Suprapubic skin (tissue), 4 donors: ENCODE data around the gene MBOAT2. TPM values are rescaled to one million over a fixed set of nuclear protein-coding genes. Genes with fewer than 3 reads are reported as not detected.

Experiments used
- DNase-seq, 2 donors: peaks; one replicate each; pipeline ENCODE4 v3.0.0-alpha.2; 2019; ENCODE audit warnings: low spot score in 2 of 2
- H3K27ac ChIP-seq: fragments of 200-600 bp; sonication (generic); one replicate; pipeline ENCODE4 v1.5.1; 2019
- H3K27me3 ChIP-seq: fragments of 200-600 bp; sonication (generic); one replicate; pipeline ENCODE4 v1.5.1; 2019
- H3K36me3 ChIP-seq: fragments of 200-600 bp; sonication (generic); one replicate; pipeline ENCODE4 v1.5.1; 2019
- H3K4me1 ChIP-seq: fragments of 200-600 bp; sonication (generic); one replicate; pipeline ENCODE4 v1.5.1; 2019
- H3K4me3 ChIP-seq: fragments of 200-600 bp; sonication (generic); one replicate; pipeline ENCODE4 v1.5.1; 2019; ENCODE audit warnings: mild to moderate bottlenecking
- H3K9me3 ChIP-seq: fragments of 200-600 bp; sonication (generic); one replicate; pipeline ENCODE4 v1.5.1; 2019
- EP300 ChIP-seq: sonication (generic); formaldehyde crosslinking; IDR thresholded peaks from one replicate; pipeline ENCODE4 v1.6.1; 2017; ENCODE audit warnings: antibody characterized with exemption
- POLR2A ChIP-seq, 2 donors: fragments of 450-650 bp; IDR thresholded peaks; one replicate each; pipeline ENCODE4 v1.6.1; 2017; ENCODE audit warnings: antibody characterized with exemption in 2 of 2, mild to moderate bottlenecking in 2 of 2, moderate library complexity in 2 of 2
- POLR2AphosphoS5 ChIP-seq, 3 donors: sonication (generic); formaldehyde crosslinking; IDR thresholded peaks; one replicate each; pipeline ENCODE4 v1.6.1; 2017; ENCODE audit warnings: antibody characterized with exemption in 3 of 3
- WGBS: methylation state at CpG from one replicate; pipeline ENCODE4 v1.1.5; 2018; 5-methylcytosine and 5-hydroxymethylcytosine counted together
- total RNA-seq, 4 donors: library from RNA; depleted of rRNA; stranded (reverse); fragments of >200 nt; gene quantifications; one replicate each; pipeline ENCODE4 v1.1.0, GENCODE V29; 2016
- TF ChIP-seq, protein P1 (sequence below), 2 donors: fragments of 200-600 bp in 1 of 2; fragments of 450-650 bp in 1 of 2; sonication (generic) in 1 of 2; IDR thresholded peaks; one replicate each; pipeline ENCODE4 v1.5.1; 2016 to 2019; ENCODE audit warnings: antibody characterized with exemption in 2 of 2, mild to moderate bottlenecking in 1 of 2, moderate library complexity in 1 of 2

MBOAT2 gene
- total RNA-seq, 4 donors from 2014 or later = 44.4 to 55.8 (median 51.1) TPM

GRCh38 chr2:8863331-8863953 lies 140.0 kb downstream of the MBOAT2 start:
- DNase-seq = no peak
- Histone ChIP-seq H3K9me3 (no peaks in the 10 kb centered on the region), H3K27ac (no peak overlapping the region), H3K4me3 (no peak overlapping the region), H3K27me3 (no peaks in the 10 kb centered on the region), H3K4me1 (no peaks in the 10 kb centered on the region), H3K36me3 (no peaks in the 10 kb centered on the region)
- 95% methylated on average over 10 of the region's 10 CpGs for WGBS
- TF ChIP-seq, protein P1, sequence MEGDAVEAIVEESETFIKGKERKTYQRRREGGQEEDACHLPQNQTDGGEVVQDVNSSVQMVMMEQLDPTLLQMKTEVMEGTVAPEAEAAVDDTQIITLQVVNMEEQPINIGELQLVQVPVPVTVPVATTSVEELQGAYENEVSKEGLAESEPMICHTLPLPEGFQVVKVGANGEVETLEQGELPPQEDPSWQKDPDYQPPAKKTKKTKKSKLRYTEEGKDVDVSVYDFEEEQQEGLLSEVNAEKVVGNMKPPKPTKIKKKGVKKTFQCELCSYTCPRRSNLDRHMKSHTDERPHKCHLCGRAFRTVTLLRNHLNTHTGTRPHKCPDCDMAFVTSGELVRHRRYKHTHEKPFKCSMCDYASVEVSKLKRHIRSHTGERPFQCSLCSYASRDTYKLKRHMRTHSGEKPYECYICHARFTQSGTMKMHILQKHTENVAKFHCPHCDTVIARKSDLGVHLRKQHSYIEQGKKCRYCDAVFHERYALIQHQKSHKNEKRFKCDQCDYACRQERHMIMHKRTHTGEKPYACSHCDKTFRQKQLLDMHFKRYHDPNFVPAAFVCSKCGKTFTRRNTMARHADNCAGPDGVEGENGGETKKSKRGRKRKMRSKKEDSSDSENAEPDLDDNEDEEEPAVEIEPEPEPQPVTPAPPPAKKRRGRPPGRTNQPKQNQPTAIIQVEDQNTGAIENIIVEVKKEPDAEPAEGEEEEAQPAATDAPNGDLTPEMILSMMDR (IDR thresholded peaks at IDR 0.05) = no peak
- no peak for TF ChIP-seq POLR2A (IDR thresholded peaks at IDR 0.05)
- TF ChIP-seq POLR2AphosphoS5 (IDR thresholded peaks at IDR 0.05) = no peak

DNA sequence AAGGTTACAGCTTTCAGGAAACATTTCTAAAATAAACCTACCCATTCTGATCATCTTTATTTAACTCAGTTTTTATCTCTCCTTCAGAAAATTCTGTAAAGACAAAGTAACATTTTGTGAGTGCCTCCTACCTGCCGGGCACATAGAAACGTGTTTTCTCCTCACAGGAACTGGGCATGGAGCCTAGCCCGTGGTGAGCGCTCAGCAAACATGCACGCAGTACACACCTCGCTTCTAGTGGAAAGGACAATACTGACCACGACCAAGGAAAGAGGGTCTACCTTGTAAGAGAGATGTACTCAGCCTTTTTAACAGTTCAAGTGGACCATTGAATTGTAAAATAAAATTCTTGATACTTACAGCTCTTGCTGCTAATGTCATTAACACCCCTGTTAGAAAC lies 141.3 kb downstream of the MBOAT2 start:
- Histone ChIP-seq H3K4me1 (no peaks in the 10 kb centered on the region), H3K27ac (no peak overlapping the region), H3K36me3 (no peaks in the 10 kb centered on the region), H3K9me3 (no peaks in the 10 kb centered on the region), H3K4me3 (no peak overlapping the region), H3K27me3 (no peaks in the 10 kb centered on the region)
- no peak for TF ChIP-seq POLR2AphosphoS5 (IDR thresholded peaks at IDR 0.05)
- TF ChIP-seq, protein P1 (IDR thresholded peaks at IDR 0.05) = no peak
- 86% methylated on average over 7 of the region's 7 CpGs for WGBS
- DNase-seq = no peak

DNA sequence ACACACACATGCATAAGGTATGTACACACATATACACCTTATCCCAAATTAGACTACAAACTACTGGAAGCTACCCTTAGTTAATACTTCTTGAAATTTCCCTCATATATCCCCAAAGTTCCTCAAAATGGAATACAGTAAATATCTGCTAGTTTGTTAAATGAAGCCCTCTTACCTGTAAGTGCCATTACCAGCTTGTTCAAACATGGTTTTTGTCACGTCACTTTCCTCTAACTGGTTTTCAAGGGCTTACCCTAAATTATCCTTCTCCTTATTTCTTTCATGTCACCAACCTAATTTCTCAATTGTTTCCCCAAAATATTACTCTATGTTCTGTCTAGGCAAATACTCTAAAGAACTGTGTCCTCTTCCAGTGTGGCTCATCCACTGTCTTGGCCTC lies 141.7 kb downstream of the MBOAT2 start:
- 93% methylated on average over 1 of the region's 1 CpG for WGBS
- no peak overlapping the region for H3K27ac ChIP-seq

GRCh38 chr2:8860239-8860638 lies 143.2 kb downstream of the MBOAT2 start:
- Histone ChIP-seq H3K27me3 (no peaks in the 10 kb centered on the region), H3K36me3 (no peaks in the 10 kb centered on the region), H3K4me3 (no peak overlapping the region), H3K4me1 (no peaks in the 10 kb centered on the region), H3K9me3 (no peaks in the 10 kb centered on the region), H3K27ac (no peak overlapping the region)
- DNase-seq = no peak
- 48% methylated on average over 2 of the region's 2 CpGs for WGBS
- TF ChIP-seq POLR2AphosphoS5 (IDR thresholded peaks at IDR 0.05) = no peak
- TF ChIP-seq POLR2A (IDR thresholded peaks at IDR 0.05) = no peak
- TF ChIP-seq, protein P1 (IDR thresholded peaks at IDR 0.05) = no peak
- TF ChIP-seq EP300 = no peak

More for the DNA sequence above, 141.7 kb downstream of the MBOAT2 start:
- no peak for DNase-seq
- no peaks in the 10 kb centered on the region for H3K4me1 ChIP-seq
- H3K9me3 ChIP-seq = no peaks in the 10 kb centered on the region
- no peaks in the 10 kb centered on the region for H3K27me3 ChIP-seq
- TF ChIP-seq POLR2A (IDR thresholded peaks at IDR 0.05) = no peak
- TF ChIP-seq, protein P1 (IDR thresholded peaks at IDR 0.05) = no peak
- no peak for TF ChIP-seq EP300
- TF ChIP-seq POLR2AphosphoS5 (IDR thresholded peaks at IDR 0.05) = no peak
- no peak overlapping the region for H3K4me3 ChIP-seq
- no peaks in the 10 kb centered on the region for H3K36me3 ChIP-seq

DNA sequence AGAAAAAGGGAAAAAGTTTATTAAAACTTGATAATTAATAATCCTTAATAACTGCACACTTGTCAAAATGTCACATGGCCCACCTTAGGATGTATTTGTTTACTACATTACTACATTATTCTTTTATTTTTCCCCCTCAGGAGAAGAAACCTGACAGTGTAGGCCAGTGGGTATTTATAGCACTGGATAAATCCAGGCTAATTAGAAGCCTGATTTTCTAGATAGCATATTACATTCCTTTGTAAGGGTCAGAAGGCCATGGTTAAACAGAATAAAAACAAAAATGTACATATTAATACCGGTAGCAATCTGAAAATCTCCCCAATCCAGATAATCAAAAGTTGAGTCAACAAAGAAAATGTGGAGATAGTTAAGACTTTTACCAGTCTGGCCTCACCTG lies 144.6 kb downstream of the MBOAT2 start:
- H3K9me3 ChIP-seq = no peaks in the 10 kb centered on the region
- TF ChIP-seq POLR2AphosphoS5 (IDR thresholded peaks at IDR 0.05) = no peak
- TF ChIP-seq POLR2A (IDR thresholded peaks at IDR 0.05) = no peak
- no peak for TF ChIP-seq EP300

DNA sequence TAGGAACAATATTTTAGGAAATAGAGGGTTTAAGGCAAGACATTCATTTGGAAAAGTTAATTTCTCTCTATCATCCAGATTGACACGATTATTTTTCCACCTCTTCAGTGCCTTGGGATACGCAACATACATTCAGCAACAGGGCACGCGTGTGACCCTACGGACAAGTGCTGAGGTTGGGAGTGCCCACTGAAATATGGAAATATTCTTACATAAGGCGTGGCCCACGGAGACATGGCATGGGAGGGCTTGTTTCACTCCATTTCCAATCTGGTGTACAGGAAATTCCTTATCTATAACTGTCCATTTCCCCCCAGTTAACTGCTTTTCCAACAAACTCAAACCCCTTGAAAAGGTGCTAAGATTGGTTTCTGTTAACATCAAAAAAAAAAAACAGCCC lies 145.2 kb downstream of the MBOAT2 start:
- DNase-seq = no peak
- H3K36me3 ChIP-seq = no peaks in the 10 kb centered on the region
- H3K27me3 ChIP-seq = no peaks in the 10 kb centered on the region
- H3K4me3 ChIP-seq = no peak overlapping the region
- H3K9me3 ChIP-seq = no peaks in the 10 kb centered on the region
- TF ChIP-seq POLR2A (IDR thresholded peaks at IDR 0.05) (no peak), POLR2AphosphoS5 (IDR thresholded peaks at IDR 0.05) (no peak), EP300 (no peak)
- TF ChIP-seq, protein P1 (IDR thresholded peaks at IDR 0.05) = no peak
- 90% methylated on average over 7 of the region's 7 CpGs for WGBS
- H3K4me1 ChIP-seq = no peaks in the 10 kb centered on the region
- no peak overlapping the region for H3K27ac ChIP-seq

More for the DNA sequence above, 144.6 kb downstream of the MBOAT2 start:
- H3K4me3 ChIP-seq = no peak overlapping the region
- no peak for DNase-seq
- H3K27me3 ChIP-seq = no peaks in the 10 kb centered on the region
- H3K27ac ChIP-seq = no peak overlapping the region
- no peaks in the 10 kb centered on the region for H3K4me1 ChIP-seq
- WGBS = 53% methylated on average over 1 of the region's 1 CpG
- H3K36me3 ChIP-seq = no peaks in the 10 kb centered on the region
